Fibroblast of lung (primary cell): ENCODE results near the gene CAMTA1.

Source experiments
- EZH2 ChIP-seq: IDR thresholded peaks from 2 replicates; pipeline ENCODE4 v1.5.1; 2012; ENCODE audit warnings: low read length, control low read depth, mild to moderate bottlenecking; ENCODE audit errors: missing control alignments
- TF ChIP-seq, protein P1 (sequence below), 2 donors: IDR thresholded peaks in 1 of 2; conservative IDR thresholded peaks in 1 of 2; 1 replicate in 1 of 2; 2 replicates in 1 of 2; pipeline ENCODE4 v1.5.1; 2011 to 2012; ENCODE audit warnings: low read length in 2 of 2, control low read depth in 1 of 2, inconsistent platforms in 1 of 2, low read depth in 1 of 2, mild to moderate bottlenecking in 1 of 2

DNA sequence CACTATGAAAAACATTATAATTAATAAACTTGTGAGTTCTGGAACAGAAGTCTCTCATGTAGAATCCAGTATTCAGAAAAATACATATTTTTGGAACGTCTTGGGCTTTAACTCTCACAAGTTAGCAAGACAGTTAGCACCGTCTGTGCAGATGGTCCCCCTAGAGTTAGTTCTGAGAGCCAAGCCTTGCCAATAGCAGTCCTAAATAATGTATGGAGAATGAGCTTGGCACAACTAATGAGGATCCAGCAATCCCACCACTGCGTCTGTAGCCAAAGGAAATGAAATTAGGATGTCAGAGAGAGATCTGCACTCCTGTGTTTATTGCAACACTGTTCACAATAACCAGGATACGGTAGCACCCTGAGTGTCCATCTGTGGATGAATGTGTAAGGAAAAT, 931.3 kb downstream of the CAMTA1 start:
- TF ChIP-seq, protein P1, sequence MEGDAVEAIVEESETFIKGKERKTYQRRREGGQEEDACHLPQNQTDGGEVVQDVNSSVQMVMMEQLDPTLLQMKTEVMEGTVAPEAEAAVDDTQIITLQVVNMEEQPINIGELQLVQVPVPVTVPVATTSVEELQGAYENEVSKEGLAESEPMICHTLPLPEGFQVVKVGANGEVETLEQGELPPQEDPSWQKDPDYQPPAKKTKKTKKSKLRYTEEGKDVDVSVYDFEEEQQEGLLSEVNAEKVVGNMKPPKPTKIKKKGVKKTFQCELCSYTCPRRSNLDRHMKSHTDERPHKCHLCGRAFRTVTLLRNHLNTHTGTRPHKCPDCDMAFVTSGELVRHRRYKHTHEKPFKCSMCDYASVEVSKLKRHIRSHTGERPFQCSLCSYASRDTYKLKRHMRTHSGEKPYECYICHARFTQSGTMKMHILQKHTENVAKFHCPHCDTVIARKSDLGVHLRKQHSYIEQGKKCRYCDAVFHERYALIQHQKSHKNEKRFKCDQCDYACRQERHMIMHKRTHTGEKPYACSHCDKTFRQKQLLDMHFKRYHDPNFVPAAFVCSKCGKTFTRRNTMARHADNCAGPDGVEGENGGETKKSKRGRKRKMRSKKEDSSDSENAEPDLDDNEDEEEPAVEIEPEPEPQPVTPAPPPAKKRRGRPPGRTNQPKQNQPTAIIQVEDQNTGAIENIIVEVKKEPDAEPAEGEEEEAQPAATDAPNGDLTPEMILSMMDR (conservative IDR thresholded peaks at IDR 0.05 in 1 of 2, IDR thresholded peaks at IDR 0.05 in 1 of 2; ENCODE audit: low read depth in 1 of 2, low read length in 2 of 2): no peak
- no peak for TF ChIP-seq EZH2
